A673 (cell line): ENCODE measurements around the gene PELI2. TPM values are rescaled to one million over a fixed set of nuclear protein-coding genes. Genes with fewer than 3 reads are reported as not detected.

Experiments
- BruUV-seq: library from RNA; stranded (reverse); fragments of 400-500 nt; replicated peaks from 2 replicates; lab custom pipeline; 2021; lab: Mats Ljungman, UMichigan
- CTCF ChIA-PET: fragments of 300-600 bp; sonication (Branson Sonifier 250); formaldehyde crosslinking; loops from one replicate; lab custom pipeline; 2022; ENCODE audit warnings: antibody characterized with exemption; lab: Charles Lee
- POLR2A ChIA-PET: fragments of 300-600 bp; sonication (Branson Sonifier 250); formaldehyde crosslinking; loops from one replicate; lab custom pipeline; 2022; ENCODE audit warnings: antibody characterized with exemption; ENCODE audit not compliant: low non-redundant PET; lab: Charles Lee
- DNase-seq: peaks from one replicate; pipeline ENCODE4 v3.0.0-alpha.2; 2015; ENCODE audit warnings: low spot score
- H3K27ac ChIP-seq: fragments of 200-600 bp; sonication (generic); 2 replicates; pipeline ENCODE4 v1.5.1; 2016; ENCODE audit warnings: mixed run types, low read depth, mild to moderate bottlenecking, mixed read lengths, antibody characterized with exemption, low read length; ENCODE audit not compliant: poor library complexity, severe bottlenecking
- H3K27me3 ChIP-seq: fragments of 200-600 bp; sonication (generic); replicated peaks from 2 replicates; pipeline ENCODE4 v1.6.1; 2017; ENCODE audit warnings: mixed run types, low read depth, mild to moderate bottlenecking, mixed read lengths, antibody characterized with exemption, low read length; ENCODE audit not compliant: insufficient read depth, poor library complexity
- H3K36me3 ChIP-seq: fragments of 200-600 bp; sonication (generic); 2 replicates; pipeline ENCODE4 v1.6.1; 2016; ENCODE audit warnings: mixed run types, mild to moderate bottlenecking, mixed read lengths, antibody characterized with exemption, low read length; ENCODE audit not compliant: insufficient read depth, poor library complexity, severe bottlenecking
- H3K4me1 ChIP-seq: fragments of 200-600 bp; sonication (generic); 2 replicates; pipeline ENCODE4 v1.6.1; 2017; ENCODE audit warnings: mixed run types, mild to moderate bottlenecking, mixed read lengths, antibody characterized with exemption, low read length; ENCODE audit not compliant: insufficient read depth, poor library complexity, severe bottlenecking
- H3K4me3 ChIP-seq: fragments of 200-600 bp; sonication (generic); 2 replicates; pipeline ENCODE4 v1.5.1; 2016; ENCODE audit warnings: low read depth, mixed run types, mild to moderate bottlenecking, mixed read lengths, low read length; ENCODE audit not compliant: poor library complexity, severe bottlenecking
- H3K9me3 ChIP-seq: fragments of 200-600 bp; sonication (generic); 2 replicates; pipeline ENCODE4 v1.6.1; 2016; ENCODE audit warnings: mixed run types, low read depth, mild to moderate bottlenecking, mixed read lengths, antibody characterized with exemption, low read length; ENCODE audit not compliant: poor library complexity, severe bottlenecking
- EZH2 ChIP-seq: fragments of 200-600 bp; sonication (generic); IDR thresholded peaks from 2 replicates; pipeline ENCODE4 v1.6.1; 2017; ENCODE audit warnings: borderline replicate concordance, low read depth, mild to moderate bottlenecking, mixed read lengths, antibody characterized with exemption, low read length; ENCODE audit not compliant: poor library complexity, severe bottlenecking
- intact Hi-C: fragments of 100-400 bp; cut with micrococcal nuclease; formaldehyde crosslinking; loops from one replicate; pipeline ENCODE4 v1.10.0; 2022; ENCODE audit not compliant: unreplicated experiment
- total RNA-seq: library from RNA; stranded (reverse); gene quantifications from 2 replicates; pipeline ENCODE4 v1.2.3, GENCODE V29; 2021
- TF ChIP-seq, protein P1 (sequence below): fragments of 300-800, 200-600 bp; sonication (generic); conservative IDR thresholded peaks from 2 replicates; pipeline ENCODE4 v1.5.1; 2017; ENCODE audit warnings: low read depth, mild to moderate bottlenecking, antibody characterized with exemption, low read length, moderate library complexity, mixed read lengths

Gene PELI2
- total RNA-seq, 1 experiment from 2014 or later: 5.5 TPM

DNA sequence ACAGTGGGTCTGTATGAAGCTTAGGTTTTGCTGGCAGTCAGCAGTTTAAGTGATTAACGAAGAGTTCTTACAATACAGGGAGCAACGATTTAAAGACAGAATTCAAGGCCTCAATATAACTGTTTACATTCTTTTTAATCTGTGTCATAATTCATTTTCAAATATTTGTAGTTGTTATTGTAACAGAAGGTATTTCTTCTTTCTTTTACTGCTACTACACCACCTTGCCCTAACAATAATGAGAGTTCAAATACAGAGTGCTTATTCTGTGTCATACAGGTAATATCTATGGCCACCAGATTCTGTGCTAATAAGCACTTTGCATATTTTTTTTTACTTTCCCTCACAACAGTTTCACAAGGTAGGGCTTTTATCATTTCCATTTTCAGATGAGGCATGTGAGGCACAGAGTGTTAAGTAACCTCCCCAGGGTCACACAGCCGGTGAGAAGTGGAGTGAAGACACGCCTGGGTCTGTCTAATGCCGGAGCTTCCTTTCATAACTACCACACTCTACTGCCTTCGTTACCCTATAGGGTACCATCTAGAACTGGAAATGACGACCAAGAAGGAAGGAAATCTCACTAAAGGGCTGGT is 81.9 kb downstream of the PELI2 start:
- no peak for DNase-seq
- Histone ChIP-seq H3K9me3 (no peaks in the 10 kb centered on the region), H3K4me1 (no peaks in the 10 kb centered on the region), H3K27me3 (no peaks in the 10 kb centered on the region), H3K27ac (no peak overlapping the region), H3K4me3 (no peak overlapping the region), H3K36me3 (no peaks in the 10 kb centered on the region)
- intact Hi-C loops: no loop called here
- BruUV-seq: no TSS peak
- CTCF ChIA-PET: no interaction called here
- no peak for TF ChIP-seq EZH2
- TF ChIP-seq, protein P1, sequence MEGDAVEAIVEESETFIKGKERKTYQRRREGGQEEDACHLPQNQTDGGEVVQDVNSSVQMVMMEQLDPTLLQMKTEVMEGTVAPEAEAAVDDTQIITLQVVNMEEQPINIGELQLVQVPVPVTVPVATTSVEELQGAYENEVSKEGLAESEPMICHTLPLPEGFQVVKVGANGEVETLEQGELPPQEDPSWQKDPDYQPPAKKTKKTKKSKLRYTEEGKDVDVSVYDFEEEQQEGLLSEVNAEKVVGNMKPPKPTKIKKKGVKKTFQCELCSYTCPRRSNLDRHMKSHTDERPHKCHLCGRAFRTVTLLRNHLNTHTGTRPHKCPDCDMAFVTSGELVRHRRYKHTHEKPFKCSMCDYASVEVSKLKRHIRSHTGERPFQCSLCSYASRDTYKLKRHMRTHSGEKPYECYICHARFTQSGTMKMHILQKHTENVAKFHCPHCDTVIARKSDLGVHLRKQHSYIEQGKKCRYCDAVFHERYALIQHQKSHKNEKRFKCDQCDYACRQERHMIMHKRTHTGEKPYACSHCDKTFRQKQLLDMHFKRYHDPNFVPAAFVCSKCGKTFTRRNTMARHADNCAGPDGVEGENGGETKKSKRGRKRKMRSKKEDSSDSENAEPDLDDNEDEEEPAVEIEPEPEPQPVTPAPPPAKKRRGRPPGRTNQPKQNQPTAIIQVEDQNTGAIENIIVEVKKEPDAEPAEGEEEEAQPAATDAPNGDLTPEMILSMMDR: no peak
- POLR2A ChIA-PET: interaction anchor here (0.5 kb wide), 1 partner anchor 655 kb away, joined by 3 read pairs; no protein-coding TSS in a partner anchor

DNA sequence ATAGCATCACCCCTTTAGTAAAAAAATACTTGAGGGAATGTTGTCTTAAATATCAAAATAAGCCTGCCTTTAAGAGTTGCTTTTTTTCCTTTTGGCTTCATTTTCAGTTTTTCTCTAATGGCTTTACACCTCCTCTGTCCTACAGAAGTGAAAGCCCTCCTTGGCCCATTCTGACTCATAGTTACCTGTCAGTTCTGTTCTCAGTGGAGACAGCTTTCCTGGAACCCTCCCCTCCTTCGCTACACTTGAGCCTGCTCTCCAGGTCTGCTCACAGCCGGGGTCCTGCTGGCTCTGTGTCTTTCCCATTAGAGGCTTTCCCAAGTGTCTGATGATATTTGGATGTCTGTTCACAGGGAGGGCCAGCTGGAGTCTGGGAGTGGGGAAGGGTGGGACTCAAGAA is 84.0 kb downstream of the PELI2 start:
- CTCF ChIA-PET: no interaction called here
- Histone ChIP-seq H3K4me3 (no peak overlapping the region), H3K9me3 (no peaks in the 10 kb centered on the region), H3K4me1 (no peaks in the 10 kb centered on the region), H3K27me3 (no peaks in the 10 kb centered on the region), H3K27ac (no peak overlapping the region), H3K36me3 (no peaks in the 10 kb centered on the region)
- TF ChIP-seq, protein P1: no peak
- TF ChIP-seq EZH2: no peak
- no TSS peak for BruUV-seq
- intact Hi-C loops: no loop called here
- POLR2A ChIA-PET: no interaction called here
- DNase-seq: no peak

DNA sequence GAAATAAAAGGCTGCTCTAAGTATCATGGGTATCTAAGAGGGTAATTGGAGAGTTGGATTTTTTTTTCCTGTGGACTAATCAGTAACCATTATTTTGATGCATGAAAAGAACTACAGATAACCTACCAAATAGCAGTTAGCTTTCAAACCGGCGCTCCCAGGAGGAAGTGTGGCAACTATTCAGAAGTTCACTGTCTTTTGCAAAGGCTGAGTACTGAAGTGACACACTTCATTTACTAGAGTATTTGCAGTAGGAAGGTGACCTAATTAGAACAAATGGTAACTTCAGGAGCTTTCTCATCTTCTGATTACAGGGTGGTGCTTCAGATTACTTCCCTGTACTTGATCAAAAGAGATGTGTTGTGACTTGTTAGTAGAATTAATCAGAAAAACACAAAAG is 87.7 kb downstream of the PELI2 start:
- intact Hi-C loops: no loop called here
- H3K4me1 ChIP-seq: no peaks in the 10 kb centered on the region
- no peak for DNase-seq
- BruUV-seq: no TSS peak
- POLR2A ChIA-PET: no interaction called here
- H3K9me3 ChIP-seq: no peaks in the 10 kb centered on the region
- no peaks in the 10 kb centered on the region for H3K27me3 ChIP-seq
- no peak overlapping the region for H3K4me3 ChIP-seq
- H3K36me3 ChIP-seq: no peaks in the 10 kb centered on the region
- no peak for TF ChIP-seq EZH2
- TF ChIP-seq, protein P1: no peak
- CTCF ChIA-PET: no interaction called here
- no peak overlapping the region for H3K27ac ChIP-seq
